COLO668 (cell line): ENCODE data around the gene MCM3AP.
A peak's percentile ranks its signal among the peaks of the same experiment; 100 is the strongest.
"Not testable (repeated sequence)": the region's sequence is repeated elsewhere in the genome, so short reads cannot be mapped to it uniquely, and the experiment has no call there.

Experiments used
- DNase-seq: peaks from one replicate; lab custom pipeline; 2025; ENCODE audit not compliant: unreplicated experiment; lab: John Stamatoyannopoulos, UW

MCM3AP gene

DNA sequence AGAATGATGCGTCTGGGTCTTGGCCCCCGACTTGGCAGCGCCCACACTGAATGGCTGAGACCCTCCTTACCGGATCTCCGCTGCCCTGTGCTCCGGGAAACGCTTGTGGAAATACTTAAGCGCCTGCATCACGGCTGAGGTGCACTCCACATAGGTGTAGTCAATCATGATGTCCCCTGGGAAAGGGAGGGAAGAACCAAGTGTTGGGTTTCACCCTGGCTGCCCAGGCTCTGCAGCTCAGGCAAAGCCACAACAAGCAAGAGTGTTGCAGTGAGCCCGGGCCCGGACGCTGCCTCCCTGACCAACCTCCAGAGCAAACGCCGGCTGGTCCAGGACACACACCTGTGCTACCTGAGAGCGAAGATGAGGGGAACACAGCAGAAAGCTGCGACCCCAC is 79.6 kb downstream of the MCM3AP start:
- no peak for DNase-seq

- no peak for DNase-seq
Observed at GRCh38 chr21:46205166-46205565, 80.2 kb downstream of the MCM3AP start.

DNA sequence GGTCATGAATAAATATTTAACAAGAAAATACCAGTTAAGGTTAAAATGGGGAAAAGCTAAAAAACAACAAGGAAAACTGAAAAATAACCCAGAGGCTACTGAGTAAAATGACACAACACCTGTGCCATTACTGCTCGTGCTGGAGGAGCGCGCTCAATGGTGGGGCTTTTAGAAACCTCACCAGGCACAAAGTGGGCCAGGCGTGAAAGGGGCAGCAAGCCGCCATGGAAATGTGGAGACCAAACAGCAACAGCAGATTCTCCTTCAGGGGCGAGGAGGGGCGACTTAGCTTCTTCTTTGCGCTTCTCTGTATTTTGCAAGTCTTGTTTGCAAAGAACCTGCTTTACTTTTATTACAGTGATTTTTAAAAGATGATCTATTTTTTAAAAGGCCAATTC is 82.2 kb downstream of the MCM3AP start:
- DNase-seq = no peak

DNA sequence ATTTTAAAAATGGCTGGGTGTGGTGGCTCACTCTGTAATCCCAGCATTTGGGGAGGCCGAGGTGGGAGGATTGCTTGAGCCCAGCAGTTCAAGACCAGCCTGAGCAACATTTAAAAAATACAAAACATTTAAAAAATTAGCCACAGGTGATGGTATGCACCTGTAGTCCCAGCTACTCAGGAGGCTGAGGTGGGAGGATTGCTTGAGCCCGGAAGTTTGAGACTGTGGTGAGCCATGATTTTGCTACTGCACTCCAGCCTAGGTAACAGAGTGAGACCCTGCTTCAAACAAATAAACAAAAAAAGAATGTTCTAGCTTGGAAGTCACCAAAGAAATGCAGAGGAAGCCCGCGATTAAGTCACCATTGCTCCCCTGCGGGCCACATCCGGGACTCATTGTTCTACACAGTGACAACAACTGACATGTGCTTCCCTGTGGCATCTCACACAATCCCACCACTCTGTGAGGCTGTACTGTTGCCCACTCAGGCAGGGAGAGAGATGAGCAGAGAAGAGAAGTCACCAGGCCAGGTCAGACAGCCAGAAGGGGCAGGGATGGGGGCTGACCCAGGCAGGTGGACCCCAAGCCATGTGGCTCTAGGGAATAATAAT is 82.7 kb downstream of the MCM3AP start:
- DNase-seq = no peak

DNA sequence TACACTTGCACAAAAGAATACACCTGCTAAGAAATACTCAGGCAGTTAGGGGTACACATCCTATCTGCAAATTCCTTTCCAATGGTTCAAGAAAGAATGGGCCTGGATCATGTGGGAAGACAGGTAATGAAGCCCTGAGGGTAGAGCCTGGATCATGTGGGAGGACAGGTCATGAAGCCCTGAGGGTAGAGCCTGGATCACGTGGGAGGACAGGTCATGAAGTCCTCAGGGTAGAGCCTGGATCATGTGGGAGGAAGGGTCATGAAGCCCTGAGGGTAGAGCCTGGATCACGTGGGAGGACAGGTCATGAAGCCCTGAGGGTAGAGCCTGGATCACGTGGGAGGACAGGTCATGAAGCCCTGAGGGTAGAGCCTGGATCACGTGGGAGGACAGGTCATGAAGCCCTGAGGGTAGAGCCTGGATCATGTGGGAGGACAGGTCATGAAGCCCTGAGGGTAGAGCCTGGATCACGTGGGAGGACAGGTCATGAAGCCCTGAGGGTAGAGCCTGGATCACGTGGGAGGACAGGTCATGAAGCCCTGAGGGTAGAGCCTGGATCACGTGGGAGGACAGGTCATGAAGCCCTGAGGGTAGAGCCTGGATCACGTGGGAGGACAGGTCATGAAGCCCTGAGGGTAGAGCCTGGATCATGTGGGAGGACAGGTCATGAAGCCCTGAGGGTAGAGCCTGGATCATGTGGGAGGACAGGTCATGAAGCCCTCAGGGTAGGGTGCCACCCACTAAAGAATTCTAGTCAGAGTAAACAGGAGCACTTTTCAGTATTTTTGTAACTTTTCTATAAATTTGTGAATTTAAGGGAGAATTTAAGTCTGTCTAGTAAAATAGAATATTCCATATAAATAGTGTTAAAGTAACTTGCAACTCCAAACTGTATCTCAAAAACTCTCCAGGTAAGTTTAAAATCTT is 84.3 kb downstream of the MCM3AP start:
- not testable (repeated sequence) for DNase-seq

DNA sequence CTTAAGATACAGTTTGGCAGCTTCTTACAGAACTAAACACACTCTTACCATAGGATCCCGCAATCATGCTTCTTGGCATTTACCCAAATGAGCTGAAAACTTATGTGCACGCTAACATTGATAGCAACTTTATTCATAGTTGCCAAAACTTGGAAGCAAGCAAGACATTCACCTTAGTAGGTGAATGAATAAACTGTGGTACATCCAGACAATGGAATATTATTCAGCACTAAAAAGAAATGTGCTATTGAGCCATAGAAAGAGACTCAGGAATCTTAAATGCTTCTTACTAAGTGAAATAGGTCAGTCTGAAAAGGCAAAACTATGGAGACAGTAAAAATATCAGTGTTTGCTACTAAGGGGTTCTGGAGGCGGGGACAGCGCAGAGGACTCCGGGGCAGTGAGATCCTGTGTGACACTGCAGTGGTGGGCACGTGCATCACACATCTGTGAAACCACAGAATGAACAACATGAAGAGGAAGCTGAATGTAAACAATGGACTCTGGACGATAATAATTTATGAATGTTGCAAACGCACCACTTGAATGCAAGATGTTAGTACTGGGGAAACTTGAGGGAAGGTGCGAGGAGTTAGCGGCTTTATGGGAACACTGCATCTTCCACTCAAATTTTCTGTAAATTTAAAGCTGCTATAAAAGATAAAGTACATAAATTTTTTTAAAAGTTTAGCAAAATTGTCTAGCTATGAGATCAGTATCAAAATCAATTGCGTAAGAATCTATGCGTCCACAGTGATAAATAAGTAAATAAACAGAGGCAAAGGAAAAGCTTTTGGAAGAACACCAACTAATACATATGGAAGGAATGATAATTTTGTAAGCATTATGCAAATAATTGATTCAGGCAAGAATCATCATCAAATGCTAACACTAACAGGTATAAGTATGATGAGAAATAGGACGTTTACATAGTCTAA is 85.7 kb downstream of the MCM3AP start:
- no peak for DNase-seq

GRCh38 chr21:46196733-46197132 is 88.7 kb downstream of the MCM3AP start:
- DNase-seq = no peak

GRCh38 chr21:46195595-46196195 is 89.7 kb downstream of the MCM3AP start:
- no peak for DNase-seq

- DNase-seq = no peak
Observed at GRCh38 chr21:46194374-46195334, 90.8 kb downstream of the MCM3AP start.

GRCh38 chr21:46193829-46194373 is 91.5 kb downstream of the MCM3AP start:
- no peak for DNase-seq

DNA sequence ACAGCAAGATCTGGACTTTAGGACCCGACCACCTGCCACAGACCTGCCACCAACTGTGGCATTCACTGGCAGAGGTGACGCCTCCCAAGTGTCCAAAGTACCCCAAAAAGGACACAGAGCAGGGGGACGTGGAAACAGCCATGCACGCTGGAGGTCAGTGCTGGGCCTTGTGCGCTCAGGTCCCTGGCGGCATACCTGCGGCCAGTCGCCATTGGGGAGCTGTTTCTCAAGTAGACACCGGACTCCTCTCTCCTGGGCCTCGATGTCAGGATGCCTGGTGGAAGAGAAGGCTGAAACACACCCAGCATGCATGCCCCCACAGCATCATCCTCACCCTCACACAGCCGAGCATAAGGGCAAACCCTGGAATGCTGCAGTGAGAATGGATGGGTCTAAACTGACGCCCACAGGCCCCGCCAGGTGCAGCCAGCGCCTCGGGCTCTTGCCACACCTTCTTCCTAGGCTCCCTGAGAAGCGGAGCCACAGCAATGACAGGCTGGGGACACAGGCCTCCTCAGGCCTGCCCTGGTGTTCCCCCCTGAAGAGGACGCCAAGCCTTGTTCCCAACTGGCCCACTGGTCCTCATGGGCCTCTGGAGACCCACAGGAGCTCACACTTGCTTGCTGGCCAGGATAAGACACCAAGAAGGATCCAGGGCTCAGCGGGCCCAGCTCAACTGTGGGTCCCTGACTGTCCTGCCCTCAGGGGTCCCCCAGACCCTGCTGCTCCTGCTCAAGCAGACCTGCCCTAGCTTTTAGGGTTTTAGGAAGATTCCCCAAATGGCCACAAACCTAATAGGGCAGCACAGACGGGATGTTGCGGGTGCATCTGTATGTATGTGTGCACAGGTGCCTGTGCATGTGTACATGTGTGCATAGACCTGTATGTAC is 93.5 kb downstream of the MCM3AP start:
- DNase-seq = no peak

DNA sequence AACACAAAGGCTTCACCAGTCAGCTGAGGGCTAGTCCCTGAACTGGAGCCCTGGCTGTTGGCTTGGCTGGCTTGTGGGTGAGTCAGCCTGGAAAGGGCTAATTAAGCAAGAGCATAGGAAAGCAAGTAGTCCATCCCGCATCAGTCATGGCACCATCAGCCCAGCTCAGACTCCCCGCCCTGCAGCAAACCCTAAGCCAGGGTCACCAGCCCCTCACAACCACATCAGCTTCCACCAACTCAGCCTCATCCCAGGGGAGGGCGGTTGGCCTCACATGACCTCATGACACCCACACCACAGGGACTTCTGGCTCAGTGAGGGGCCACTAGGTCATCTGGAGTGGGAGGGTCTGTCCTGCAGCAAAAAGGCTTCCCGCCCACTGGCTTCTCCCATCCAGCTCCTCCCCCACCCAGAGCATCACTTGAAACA is 94.1 kb downstream of the MCM3AP start:
- no peak for DNase-seq

DNA sequence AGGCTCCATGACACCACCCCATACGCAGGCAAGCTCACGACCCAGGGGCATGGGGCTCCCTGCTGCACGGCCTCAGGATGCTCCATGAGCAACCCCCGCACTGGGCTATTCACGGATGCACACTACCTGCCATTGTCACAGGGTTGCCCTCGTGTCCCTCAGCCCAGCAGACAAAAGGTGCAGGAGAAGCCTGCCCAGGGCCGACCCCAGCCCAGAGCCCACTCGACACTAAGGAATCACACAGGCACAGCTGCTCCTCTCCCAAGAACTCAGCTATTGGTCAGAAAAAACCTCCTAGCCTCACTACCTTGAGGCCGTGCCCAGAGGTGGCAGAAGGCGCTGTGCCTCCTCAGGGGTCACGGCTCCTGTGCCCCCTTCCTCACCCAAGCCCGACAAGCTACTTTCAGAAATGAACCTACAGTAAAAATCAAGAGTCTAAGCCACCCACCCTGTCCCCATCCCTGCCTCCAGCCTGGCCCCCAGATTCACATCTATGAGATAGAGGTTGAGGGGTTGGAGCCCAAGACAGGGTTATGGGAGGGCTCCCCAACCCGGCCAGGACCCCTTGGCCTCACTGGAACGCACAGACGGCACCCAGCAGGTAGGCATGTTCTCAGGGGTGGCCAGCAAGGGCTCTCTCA is 94.8 kb downstream of the MCM3AP start:
- DNase-seq = no peak

DNA sequence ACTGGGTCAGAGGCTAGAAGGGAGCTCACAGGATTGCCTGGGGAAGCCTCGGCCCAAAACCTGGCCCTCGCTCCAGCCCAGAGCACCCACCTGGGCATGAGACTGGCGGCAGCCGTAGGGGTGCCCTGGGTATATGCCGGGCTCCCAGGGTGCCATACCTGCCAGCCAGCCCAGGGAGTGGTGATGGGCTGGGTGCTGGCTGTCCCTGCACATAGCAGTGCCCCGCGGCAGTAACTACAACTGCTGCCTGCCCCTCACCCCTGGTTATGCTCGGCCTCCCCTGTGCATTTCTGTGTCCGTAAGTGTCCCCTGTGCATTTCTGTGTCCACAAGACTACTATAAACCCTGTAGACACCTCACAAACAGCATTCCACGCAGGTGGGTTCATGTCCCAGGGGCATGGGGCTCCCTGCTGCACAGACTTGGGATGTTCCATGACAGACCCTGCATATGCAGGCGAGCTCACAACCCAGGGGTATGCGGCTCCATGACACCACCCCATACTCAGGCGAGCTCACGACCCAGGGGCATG is 95.4 kb downstream of the MCM3AP start:
- no peak for DNase-seq

DNA sequence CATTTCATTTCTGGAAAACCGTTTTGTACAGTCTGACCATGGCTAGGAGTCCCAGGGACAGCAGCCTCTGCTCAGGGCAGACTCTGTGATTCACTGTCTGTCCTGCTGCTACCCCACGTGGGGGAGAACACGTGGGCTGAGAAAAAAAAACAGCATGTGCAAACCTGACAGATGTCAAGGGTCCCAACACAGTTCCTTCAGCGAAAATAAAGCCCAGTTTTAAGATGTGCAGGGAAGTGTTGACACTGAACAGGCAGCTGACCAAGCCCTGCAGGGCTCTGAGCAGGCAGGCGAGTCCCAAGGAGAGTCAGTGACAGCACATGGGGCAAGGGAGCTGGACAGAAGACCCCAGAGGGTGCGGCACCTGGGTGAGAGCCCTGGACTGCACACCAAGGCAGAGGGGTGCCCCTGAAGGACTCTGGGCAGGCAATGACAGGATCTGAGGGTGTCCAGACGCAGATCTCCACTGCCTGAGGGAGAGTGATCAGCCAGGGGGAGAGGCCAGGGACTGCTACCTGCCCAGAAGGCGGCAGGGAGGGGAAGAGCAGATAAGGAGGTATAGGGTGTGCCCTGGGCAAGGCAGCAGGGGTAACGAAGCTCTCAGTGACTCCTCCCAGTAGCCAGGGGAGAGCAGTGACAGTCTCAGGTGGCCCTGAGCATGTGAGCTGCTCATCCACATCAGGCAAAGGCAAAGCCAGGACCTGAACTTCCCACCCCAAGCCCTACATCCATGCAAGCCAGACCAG is 96.0 kb downstream of the MCM3AP start:
- DNase-seq = peak; percentile 25

DNA sequence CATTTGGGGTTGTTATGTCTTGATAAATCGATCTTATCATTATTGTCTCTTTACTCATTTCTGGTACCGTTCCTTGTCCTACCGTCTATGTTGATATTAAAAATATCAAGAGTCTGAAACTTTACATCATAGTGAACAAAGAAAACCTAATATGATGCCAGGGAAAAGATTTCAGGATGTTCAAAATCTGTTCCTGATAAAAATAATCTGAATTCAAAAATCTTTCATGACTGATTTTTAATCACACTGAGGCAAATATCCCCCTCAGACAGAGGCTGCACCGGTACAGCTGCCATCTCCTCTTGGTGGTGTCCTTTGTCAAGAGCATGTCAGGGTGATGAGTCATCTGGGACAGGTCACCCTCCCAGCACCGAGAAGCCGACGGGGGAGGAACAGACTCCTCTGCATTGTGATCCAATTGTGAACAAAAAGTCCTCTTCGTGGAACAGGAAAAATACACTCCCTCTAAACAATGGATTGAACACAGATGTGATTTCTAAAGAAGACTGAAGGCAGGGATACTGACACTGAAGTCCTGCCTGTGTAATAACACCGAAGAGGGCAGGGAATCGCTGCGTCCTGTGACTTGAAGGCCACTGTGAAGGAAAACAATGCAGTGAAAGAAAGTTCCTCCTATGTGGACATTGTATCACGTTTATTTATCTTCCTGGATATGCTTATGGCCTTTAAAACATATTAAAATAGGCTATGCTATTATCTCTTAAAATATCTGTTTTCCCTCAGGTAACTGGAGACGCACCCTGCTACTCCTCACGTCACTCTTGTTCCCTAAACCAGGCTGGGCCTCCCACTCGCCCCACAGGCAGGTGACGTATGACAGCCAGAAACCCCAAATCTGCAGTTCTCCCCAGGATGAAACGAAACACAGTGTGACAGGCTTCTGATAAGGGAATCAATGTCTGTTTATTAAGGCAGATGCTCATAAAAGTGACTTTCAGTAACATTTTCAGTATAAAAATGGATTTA is 96.9 kb downstream of the MCM3AP start:
- DNase-seq = peak; percentile 77
